ENCODE results near the gene SF3B3. TPM values are rescaled to one million over a fixed set of nuclear protein-coding genes. Genes with fewer than 3 reads are reported as not detected.

SF3B3 gene
- total and polyA plus RNA-seq, 10 of the 15 experiments (the other 5 are each of a cell fraction or from before 2014, with no cell fraction given), result 134 to 453 (median 215) TPM

- DNase-seq (ENCODE audit: low read depth, low spot score) (no peak), FAIRE-seq (no peak), ATAC-seq (no peak)
- Histone ChIP-seq H3K27me3 (replicated peaks in 1 of 2; ENCODE audit: control insufficient read depth in 2 of 2, insufficient read depth in 2 of 2, low read length in 1 of 2) (no peaks in the 10 kb centered on the region), H3K9me3 (replicated peaks; ENCODE audit: control insufficient read depth, insufficient read depth, low read length) (no peaks in the 10 kb centered on the region), H2AFZ (ENCODE audit: control insufficient read depth, low read depth, low read length) (no peak overlapping the region), H3K4me3 (no peak overlapping the region), H3K27ac (ENCODE audit: control insufficient read depth, insufficient read depth) (no peak overlapping the region), H3K4me1 (ENCODE audit: control insufficient read depth, insufficient read depth, low read length) (peaks cover 13% of the 10 kb centered on the region), H3K9ac (ENCODE audit: control insufficient read depth, insufficient read depth, low read length) (no peak overlapping the region), H4K20me1 (ENCODE audit: control insufficient read depth, insufficient read depth) (no peaks in the 10 kb centered on the region; the same call in 1 of the 2 replicates), H3K79me2 (ENCODE audit: control insufficient read depth, insufficient read depth, low read length) (no peaks in the 10 kb centered on the region), H3K36me3 (ENCODE audit: control insufficient read depth in 2 of 2, insufficient read depth in 2 of 2, low read length in 1 of 2) (peaks cover 44 to 56% of the 10 kb centered on the region in 2 experiments), H3K4me2 (ENCODE audit: control insufficient read depth, insufficient read depth) (no peak overlapping the region)
- ChIA-PET CTCF (no interaction called here), SMC1A (ENCODE audit: uncharacterized antibody, unreplicated experiment) (interaction anchor here (1.3 kb wide), 1 partner anchor 11 kb away, joined by 3 read pairs; no protein-coding TSS in a partner anchor), POLR2A (interaction anchor here (0.6 kb wide), 1 partner anchor 13 kb away, joined by 7 read pairs; no protein-coding TSS in a partner anchor), RAD21 (ENCODE audit: unreplicated experiment) (no interaction called here)
- TF ChIP-seq SUZ12 (IDR thresholded peaks at IDR 0.05; ENCODE audit: unreplicated experiment) (no peak), ZBTB11 (CRISPR knock-in tag; IDR thresholded peaks at IDR 0.05) (no peak), ESRRA (IDR thresholded peaks at IDR 0.05; ENCODE audit: low read length) (no peak), USF2 (IDR thresholded peaks at IDR 0.05; ENCODE audit: borderline replicate concordance, low read depth, low read length) (no peak), NFXL1 (IDR thresholded peaks at IDR 0.05; ENCODE audit: borderline replicate concordance) (no peak), BHLHE40 (IDR thresholded peaks at IDR 0.05; ENCODE audit: borderline replicate concordance in 1 of 2, low read depth in 2 of 2, low read length in 1 of 2) (no peak), ETV6 (conservative IDR thresholded peaks at IDR 0.05 in 1 of 2, IDR thresholded peaks at IDR 0.05 in 1 of 2; ENCODE audit: borderline replicate concordance in 1 of 2, low read depth in 1 of 2) (no peak), KLF5 (IDR thresholded peaks at IDR 0.05; ENCODE audit: partially characterized antibody) (no peak)
- intact Hi-C loops (cut with micrococcal nuclease; ENCODE audit: unreplicated experiment), result no loop called here
- BruUV-seq (replicated peaks), result no TSS peak
- 84% methylated on average over 5 of the region's 5 CpGs for WGBS (ENCODE audit: insufficient coverage, insufficient replicate concordance, low lambda C conversion rate, missing lambda C conversion rate)
- in situ Hi-C loops (cut with MboI), result no loop called here
Measured at GRCh38 chr16:70572050-70572925, 48.7 kb downstream of the SF3B3 start.

Measured in GM12878 (cell line).